Adipose tissue (tissue), 3 donors: Measurements from ENCODE around the gene IP6K3. TPM values are rescaled to one million over a fixed set of nuclear protein-coding genes. Genes with fewer than 3 reads are reported as not detected.

Experiments used
- H3K27ac ChIP-seq: one replicate; pipeline ENCODE4 v1.5.1; 2013; ENCODE audit warnings: low read depth, low read length
- WGBS, 3 donors: extraction: QIAGEN DNeasy Blood & Tissue Kit; methylation state at CpG; one replicate each; pipeline ENCODE4 v1.1.7; 2013; 5-methylcytosine and 5-hydroxymethylcytosine counted together
- polyA plus RNA-seq, 3 donors: library from polyadenylated mRNA; stranded (reverse); fragments of 200-250 nt; gene quantifications; one replicate each; pipeline ENCODE4 v1.2.3, GENCODE V29; 2013
- donor health status: healthy with polysubstance abuse.
- donor health status: Bipolar disorder and iron deficiency.
- donor health status: healthy.

IP6K3 gene
- polyA plus RNA-seq, 3 donors: 0.24 to 2.3 (median 0.56) TPM

DNA sequence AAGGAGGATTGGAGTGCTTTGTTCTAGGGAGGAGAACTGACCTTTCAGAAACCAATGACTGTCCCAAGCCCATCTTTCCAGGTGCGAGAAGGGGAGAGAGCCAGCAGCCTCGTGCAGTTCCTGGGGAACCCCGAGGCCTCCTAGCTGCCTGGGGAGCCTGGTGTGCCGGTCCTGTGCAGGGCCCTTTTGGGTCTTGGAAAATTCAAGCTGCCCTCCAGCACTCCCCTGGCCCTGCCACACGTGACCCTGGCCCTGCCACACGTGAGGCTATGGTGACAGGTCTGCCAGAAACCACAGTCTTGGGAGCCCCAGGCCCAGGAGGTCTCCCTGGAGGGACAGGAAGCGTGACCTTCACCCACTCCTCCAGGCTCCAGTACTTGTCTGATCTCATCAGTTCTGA is 15.7 kb downstream of the IP6K3 start:
- 74 to 86% (median 82%) methylated on average over 7 of the region's 7 CpGs for WGBS, 3 donors
- no peak overlapping the region for H3K27ac ChIP-seq

- no peak overlapping the region for H3K27ac ChIP-seq
- WGBS, 3 donors: 64 to 84% (median 83%) methylated on average over 10 of the region's 10 CpGs
These were observed 16.1 kb downstream of the IP6K3 start for GRCh38 chr6:33730611-33731010.

DNA sequence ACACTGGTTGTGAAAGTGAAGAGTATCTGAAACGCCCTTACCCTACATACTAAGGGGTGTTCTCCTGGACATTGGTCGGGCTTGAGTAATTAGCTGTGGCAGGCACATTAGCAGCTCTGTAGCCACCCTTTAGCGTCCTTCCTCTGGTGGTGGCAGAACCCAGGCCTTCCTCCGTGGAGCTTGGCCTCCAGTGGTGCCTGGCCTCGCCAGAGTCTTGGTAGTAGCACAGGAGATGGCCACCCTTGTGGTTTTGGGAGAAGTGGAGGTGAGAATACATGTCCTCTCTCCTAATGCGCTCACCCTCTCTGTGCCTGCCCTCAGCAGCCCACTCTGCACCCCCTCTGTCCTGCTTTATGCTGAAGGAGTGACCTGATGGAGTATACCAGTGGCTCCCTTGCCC is 17.6 kb downstream of the IP6K3 start:
- WGBS, 3 donors: 87 to 96% (median 93%) methylated on average over 6 of the region's 6 CpGs
- H3K27ac ChIP-seq: no peak overlapping the region

DNA sequence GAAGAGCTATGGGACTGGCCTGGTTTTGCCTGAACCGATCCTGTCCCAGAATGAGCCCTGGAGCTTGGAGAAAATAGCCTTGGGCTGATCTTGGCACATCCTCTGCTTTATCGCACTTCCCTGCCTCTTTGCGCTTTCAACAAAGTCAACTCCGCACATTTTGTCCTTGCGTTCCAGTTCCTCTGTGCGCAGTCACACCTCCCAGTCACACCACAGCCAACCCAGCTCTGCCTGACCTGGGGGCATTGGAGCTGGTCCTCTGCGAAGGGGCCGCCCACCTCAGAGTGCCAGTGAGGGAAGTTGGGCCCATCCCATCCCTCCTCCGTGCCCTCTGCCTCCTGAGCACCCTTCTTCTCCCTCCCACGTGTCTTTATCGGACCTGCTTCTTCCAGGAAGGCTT is 18.3 kb downstream of the IP6K3 start:
- H3K27ac ChIP-seq: no peak overlapping the region
- 65 to 91% (median 85%) methylated on average over 11 of the region's 11 CpGs for WGBS, 3 donors

DNA sequence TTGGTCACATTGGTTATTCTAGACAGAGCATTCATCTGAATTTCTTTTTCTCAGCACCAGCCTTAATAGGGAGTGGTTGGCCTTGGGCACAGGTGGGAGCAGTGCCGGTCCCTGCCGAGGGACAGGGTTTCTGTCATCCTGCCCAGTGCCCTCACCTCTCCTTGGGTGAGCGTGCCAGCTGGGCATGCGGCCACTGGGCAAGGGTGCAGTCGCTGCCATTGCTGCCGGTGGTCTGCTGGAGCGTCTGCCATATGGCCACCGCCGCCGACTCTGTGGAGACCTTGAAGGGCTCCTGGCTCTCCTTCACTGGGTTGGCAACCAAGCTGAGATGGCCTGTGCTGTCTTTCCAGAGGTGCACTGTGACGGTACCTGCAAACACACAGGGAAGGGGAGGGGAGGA is 18.8 kb downstream of the IP6K3 start:
- no peak overlapping the region for H3K27ac ChIP-seq
- WGBS, 3 donors: 26 to 86% (median 78%) methylated on average over 11 of the region's 11 CpGs

GRCh38 chr6:33727126-33727525 is 19.6 kb downstream of the IP6K3 start:
- 56 to 83% (median 81%) methylated on average over 7 of the region's 7 CpGs for WGBS, 3 donors
- no peak overlapping the region for H3K27ac ChIP-seq

- WGBS, 3 donors: 93 to 95% (median 94%) methylated on average over 14 to 15 of the region's 15 CpGs
- H3K27ac ChIP-seq: no peak overlapping the region
These were observed 20.0 kb downstream of the IP6K3 start for GRCh38 chr6:33726696-33727095.

DNA sequence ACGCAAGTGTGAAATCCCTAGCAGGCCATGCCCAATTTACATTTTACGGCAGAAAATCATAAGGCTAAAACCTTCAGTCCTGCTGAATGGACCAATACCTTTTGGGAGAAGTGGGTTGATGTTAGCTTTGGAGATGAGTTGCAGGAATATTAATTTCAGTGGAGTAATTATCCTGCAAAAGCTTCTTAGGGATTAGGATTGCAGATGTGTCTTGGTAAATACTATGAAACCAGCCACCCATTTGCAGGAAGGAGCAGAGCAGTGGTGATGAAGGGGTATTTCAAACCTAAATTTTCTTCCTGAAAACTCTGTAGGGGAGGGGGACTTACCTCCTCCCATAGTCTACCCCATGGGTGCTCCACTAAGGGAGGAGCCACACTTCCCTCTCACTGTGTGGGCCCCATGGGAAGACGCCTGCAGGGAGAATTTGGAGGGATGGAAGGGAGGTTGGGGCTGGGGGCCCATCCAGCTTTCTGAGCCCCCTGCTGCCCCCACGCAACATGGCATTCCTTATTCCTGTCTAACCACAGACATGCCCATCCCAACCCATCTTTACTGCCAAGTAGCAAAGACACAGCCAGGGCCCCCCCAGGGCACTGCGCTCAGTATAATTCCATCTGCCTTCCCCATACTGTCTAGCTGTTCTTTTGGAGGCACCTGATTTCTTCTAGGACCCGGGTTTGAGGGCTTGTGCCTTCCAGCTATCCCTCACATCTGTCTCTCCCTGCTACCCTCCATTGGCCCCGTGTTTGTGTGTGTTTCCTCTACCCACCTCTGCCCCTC is 20.6 kb downstream of the IP6K3 start:
- H3K27ac ChIP-seq: no peak overlapping the region
- WGBS, 3 donors: 83 to 93% (median 86%) methylated on average over 7 of the region's 7 CpGs

DNA sequence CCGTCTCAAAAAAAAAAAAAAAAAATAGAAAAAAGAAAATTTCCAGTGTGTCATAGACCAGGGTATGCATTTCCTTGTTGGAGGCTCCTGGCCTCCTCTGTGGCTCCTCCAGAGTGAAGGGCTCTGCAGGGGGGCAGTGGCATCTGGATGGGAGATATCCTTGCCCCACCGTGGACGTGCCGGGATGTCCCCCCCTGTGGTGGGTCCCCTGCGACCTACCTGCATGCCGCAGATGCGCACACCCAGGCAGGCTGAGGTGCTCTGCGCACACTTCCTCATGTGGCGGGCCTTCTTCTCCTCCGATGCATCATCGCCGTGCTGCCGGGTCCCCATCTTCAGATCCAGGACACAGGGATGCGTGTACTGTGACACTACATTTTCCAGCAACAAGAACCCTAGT is 21.5 kb downstream of the IP6K3 start:
- no peak overlapping the region for H3K27ac ChIP-seq
- 91 to 95% (median 94%) methylated on average over 13 of the region's 14 CpGs for WGBS, 3 donors

GRCh38 chr6:33724102-33725023 is 22.3 kb downstream of the IP6K3 start:
- WGBS, 3 donors: 65 to 80% (median 71%) methylated on average over 12 to 13 of the region's 13 CpGs
- no peak overlapping the region for H3K27ac ChIP-seq

DNA sequence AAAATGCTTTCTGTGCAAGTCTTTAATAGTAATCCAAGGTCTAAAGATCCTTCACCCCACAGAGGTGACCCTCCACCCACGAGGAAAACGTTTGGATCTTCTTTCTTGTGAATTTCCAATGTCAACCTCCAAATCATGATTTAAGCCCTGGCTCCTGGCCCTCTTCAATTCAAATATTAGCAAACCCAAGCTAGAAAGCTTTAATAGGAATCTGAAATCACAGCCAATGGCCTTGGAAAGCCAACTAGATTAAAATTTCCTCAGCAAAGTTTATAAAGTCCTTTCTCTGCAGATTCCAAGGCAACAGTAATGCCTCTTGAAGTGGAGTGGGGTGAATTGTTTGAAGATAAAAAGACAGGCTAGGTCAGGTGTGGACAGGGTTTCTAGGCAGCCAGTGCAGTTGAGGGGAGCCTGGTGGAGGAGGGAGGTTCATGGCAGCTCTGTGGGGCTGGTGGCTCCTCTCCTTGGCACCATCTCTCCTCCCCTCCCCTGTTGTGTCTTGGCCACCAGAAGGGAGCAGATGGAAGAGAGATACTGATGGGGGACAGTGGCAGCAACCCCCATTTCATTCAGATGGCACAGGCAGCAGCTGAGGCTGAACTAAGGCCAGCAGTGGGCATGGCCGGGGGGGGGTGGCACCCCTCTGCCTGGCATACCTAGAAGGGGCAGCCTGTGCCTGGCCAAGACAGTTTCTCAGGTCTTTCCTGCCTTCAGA is 23.2 kb downstream of the IP6K3 start:
- WGBS, 3 donors: 34 to 62% (median 59%) methylated on average over 3 of the region's 3 CpGs

GRCh38 chr6:33722103-33722623 is 24.5 kb downstream of the IP6K3 start:
- H3K27ac ChIP-seq: no peak overlapping the region
- WGBS, 3 donors: 90 to 93% (median 92%) methylated on average over 5 of the region's 5 CpGs

More for the DNA sequence above, 23.2 kb downstream of the IP6K3 start:
- H3K27ac ChIP-seq: no peak overlapping the region

GRCh38 chr6:33721508-33721907 is 25.2 kb downstream of the IP6K3 start:
- WGBS, 3 donors: 57 to 83% (median 83%) methylated on average over 5 of the region's 5 CpGs
- no peak overlapping the region for H3K27ac ChIP-seq

DNA sequence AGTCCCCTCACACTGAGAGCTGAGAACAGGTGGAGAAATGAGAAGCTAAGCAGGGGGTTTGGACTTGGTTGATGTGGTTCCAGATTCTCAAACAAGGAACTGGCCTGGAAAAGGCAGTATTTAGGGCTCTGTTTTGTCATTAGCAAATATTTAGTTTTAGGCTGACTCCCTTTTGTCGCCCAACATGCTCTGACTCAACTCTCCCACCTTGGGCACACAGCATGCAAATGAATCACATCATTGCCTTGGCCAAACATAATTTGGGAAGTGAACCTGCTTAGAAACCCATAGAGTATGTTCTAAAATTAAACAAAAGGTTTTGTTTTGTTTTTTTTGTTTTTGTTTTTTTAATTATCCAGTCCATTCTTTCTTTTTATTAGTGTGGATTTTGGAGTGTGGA is 25.7 kb downstream of the IP6K3 start:
- WGBS, 3 donors: 53 to 96% (median 84%) methylated on average over 1 of the region's 1 CpG
- H3K27ac ChIP-seq: no peak overlapping the region

DNA sequence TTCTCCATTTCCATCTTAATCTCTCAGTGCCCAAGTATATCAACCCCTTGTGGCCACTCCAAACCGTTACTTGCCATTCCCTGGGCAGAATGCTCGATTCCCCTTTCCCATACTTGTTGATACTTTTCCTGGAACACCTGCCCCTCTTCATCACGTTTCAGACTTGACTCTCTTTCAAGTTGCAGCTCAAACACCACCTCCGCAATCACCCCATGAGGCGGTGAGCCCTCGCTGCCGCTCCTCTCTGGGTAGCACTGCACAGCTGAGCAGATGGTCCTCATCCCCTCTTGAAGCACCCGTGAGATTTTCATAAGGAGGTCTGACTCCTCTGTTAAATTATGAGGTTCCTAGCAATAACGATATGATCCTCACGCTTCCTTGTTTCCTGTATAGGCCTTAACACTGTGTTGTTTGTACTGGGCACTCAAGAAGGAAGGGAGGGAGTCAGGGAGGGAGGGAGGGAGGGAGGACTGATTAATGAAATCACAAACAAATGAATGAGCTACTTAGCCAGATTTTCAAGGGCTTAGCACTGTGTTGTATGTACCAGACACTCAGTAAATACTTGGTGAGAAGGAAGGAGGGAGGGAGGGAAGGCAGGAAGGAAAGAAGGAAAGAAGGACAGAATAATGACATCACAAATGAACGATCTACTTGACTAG is 27.2 kb downstream of the IP6K3 start:
- H3K27ac ChIP-seq: no peak overlapping the region
- WGBS, 3 donors: 76 to 82% (median 80%) methylated on average over 11 of the region's 11 CpGs

GRCh38 chr6:33718713-33719112 is 28.0 kb downstream of the IP6K3 start:
- 91 to 100% (median 92%) methylated on average over 2 of the region's 2 CpGs for whole genome bisulfite sequencing, 3 donors
- H3K27ac ChIP-seq: no peak overlapping the region

GRCh38 chr6:33717934-33718455 is 28.7 kb downstream of the IP6K3 start:
- 31 to 41% (median 38%) methylated on average over 6 of the region's 6 CpGs for WGBS, 3 donors

More at GRCh38 chr6:33717934-33718455, 28.7 kb downstream of the IP6K3 start:
- H3K27ac ChIP-seq: no peak overlapping the region
